ENCODE measurements around the gene MYO6. TPM values are rescaled to one million over a fixed set of nuclear protein-coding genes. Genes with fewer than 3 reads are reported as not detected.

Gene MYO6
- total RNA-seq, 1 experiment from 2014 or later = 46.9 TPM

- H3K14ac ChIP-seq (ENCODE audit: insufficient read depth, low read length) = no peak overlapping the region
- no peak overlapping the region for H3K27ac ChIP-seq (ENCODE audit: insufficient read length, low read depth, low read length)
- no peak overlapping the region for H2BK15ac ChIP-seq (ENCODE audit: low read depth, low read length)
- H3K9me3 Mint-ChIP-seq = no peaks in the 10 kb centered on the region
- no peak overlapping the region for H3K23ac ChIP-seq (ENCODE audit: insufficient read length, low read depth, low read length)
- no peaks in the 10 kb centered on the region for H3K79me2 ChIP-seq (ENCODE audit: insufficient read depth, low read length)
- H4K91ac ChIP-seq (ENCODE audit: insufficient read length, low read depth, low read length) = no peak overlapping the region
- no peaks in the 10 kb centered on the region for H3K79me1 ChIP-seq (ENCODE audit: insufficient read depth, low read depth, low read length, poor library complexity, severe bottlenecking)
- H4K8ac ChIP-seq (replicated peaks; ENCODE audit: insufficient read length, low read depth, low read length) = no peak overlapping the region
- no peak overlapping the region for H3T11ph ChIP-seq (ENCODE audit: low read length)
- H3K4me1 ChIP-seq (ENCODE audit: insufficient read depth, low read length) = no peaks in the 10 kb centered on the region
- no peak overlapping the region for H3K4me2 ChIP-seq (ENCODE audit: insufficient read depth, insufficient read length, low read length)
- TF ChIP-seq CTCF (conservative IDR thresholded peaks at IDR 0.05) = no peak
- H3K23me2 ChIP-seq (ENCODE audit: insufficient read length, low read depth, low read length, poor library complexity, severe bottlenecking) = peaks cover 3% of the 10 kb centered on the region
- H4K20me1 ChIP-seq (ENCODE audit: control insufficient read depth, insufficient read depth, insufficient read length) = no peaks in the 10 kb centered on the region
- H2BK20ac ChIP-seq (ENCODE audit: low read depth, low read length, poor library complexity, severe bottlenecking) = no peak overlapping the region
- H3K4me1 Mint-ChIP-seq = peaks cover 3 to 9% of the 10 kb centered on the region in 2 experiments
- H4K5ac ChIP-seq (ENCODE audit: insufficient read length, low read depth, low read length) = no peak overlapping the region
- H3K4ac ChIP-seq (ENCODE audit: low read depth, low read length) = no peak overlapping the region
- H3K56ac ChIP-seq (ENCODE audit: insufficient read length, low read depth, low read length) = no peak overlapping the region
- no peak for DNase-seq
- no peak overlapping the region for H2AFZ ChIP-seq (ENCODE audit: low read length)
- no peak overlapping the region for H2BK12ac ChIP-seq (ENCODE audit: insufficient read length, low read depth, low read length)
- H3K9ac ChIP-seq (ENCODE audit: extremely low read depth, insufficient read length, low read length) = no peak overlapping the region
- H3K4me3 Mint-ChIP-seq = no peak overlapping the region
- no CpG with 5 or more reads among the region's 4 CpGs for WGBS (ENCODE audit: extremely low coverage, insufficient read length, low lambda C conversion rate)
- H3K36me3 Mint-ChIP-seq (ENCODE audit: insufficient read depth in 1 of 3, low read depth in 3 of 3) = no peaks in the 10 kb centered on the region
- no peak overlapping the region for H2BK5ac ChIP-seq (ENCODE audit: insufficient read length, low read length)
- no peaks in the 10 kb centered on the region for H3K9me3 ChIP-seq (ENCODE audit: control insufficient read depth, low read depth, low read length)
- no peak overlapping the region for H3K18ac ChIP-seq (ENCODE audit: insufficient read length, low read depth, low read length)
- no peak overlapping the region for H2BK120ac ChIP-seq (ENCODE audit: low read depth, low read length, poor library complexity, severe bottlenecking)
- H2AK5ac ChIP-seq (ENCODE audit: insufficient read length, low read length) = no peak overlapping the region
- H3K27me3 Mint-ChIP-seq (ENCODE audit: low read depth) = peaks cover 13% of the 10 kb centered on the region
- no peak overlapping the region for H3K27ac Mint-ChIP-seq
- H3K27me3 ChIP-seq (ENCODE audit: insufficient read depth, low read length) = no peaks in the 10 kb centered on the region
Observed at GRCh38 chr6:75743971-75744370, 5.1 kb upstream of the MYO6 start.

Measured in H9 (cell line).